GM19328 (cell line): ENCODE results near the gene LRRC27.
A peak's percentile ranks its signal among the peaks of the same experiment; 100 is the strongest.
"Not testable (repeated sequence)": the region's sequence is repeated elsewhere in the genome, so short reads cannot be mapped to it uniquely, and the experiment has no call there.

Source experiments
- ATAC-seq: cut with Tn5 transposase; IDR thresholded peaks from one replicate; pipeline ENCODE4 v1.9.1; 2021; ENCODE audit warnings: mild to moderate bottlenecking, moderate library complexity; ENCODE audit not compliant: unreplicated experiment

The LRRC27 gene

DNA sequence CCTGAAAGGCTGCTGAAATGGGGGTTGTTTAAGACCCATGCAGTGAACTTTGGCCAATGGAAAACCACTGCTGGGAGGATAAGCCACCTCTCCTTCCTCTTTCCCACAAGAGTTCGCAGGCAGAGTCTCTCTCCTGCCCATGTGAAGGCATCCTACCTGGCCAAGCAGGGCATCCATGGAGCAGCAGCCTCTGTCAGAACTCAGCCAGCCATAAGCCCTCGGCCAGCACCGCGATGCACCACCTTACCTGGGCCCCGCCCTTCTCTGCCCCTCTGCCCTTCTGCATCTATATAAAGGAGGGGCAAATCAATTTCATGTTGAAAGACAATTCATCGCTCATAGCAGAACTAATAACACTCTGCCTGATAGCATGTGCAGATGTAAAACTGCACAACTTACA is 18.1 kb upstream of the LRRC27 start:
- no peak for ATAC-seq

DNA sequence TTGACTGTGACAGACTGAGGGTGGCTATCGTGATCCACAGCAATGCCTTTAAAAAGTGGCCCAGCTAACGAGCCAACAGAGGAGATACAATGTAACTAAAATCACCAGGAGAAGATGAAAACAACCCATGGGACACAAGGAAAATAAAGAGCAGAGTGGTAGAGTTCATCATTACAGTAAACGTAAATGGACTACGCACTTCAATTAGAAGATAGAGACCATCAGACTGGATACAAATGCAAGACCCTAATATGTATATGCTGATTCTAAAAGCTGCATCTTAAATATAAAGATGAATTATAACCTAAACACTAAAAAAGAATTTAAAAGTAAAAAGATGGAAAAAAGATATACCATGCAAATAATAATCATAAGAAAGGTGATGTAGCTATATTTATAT is 17.7 kb upstream of the LRRC27 start:
- ATAC-seq, result no peak

DNA sequence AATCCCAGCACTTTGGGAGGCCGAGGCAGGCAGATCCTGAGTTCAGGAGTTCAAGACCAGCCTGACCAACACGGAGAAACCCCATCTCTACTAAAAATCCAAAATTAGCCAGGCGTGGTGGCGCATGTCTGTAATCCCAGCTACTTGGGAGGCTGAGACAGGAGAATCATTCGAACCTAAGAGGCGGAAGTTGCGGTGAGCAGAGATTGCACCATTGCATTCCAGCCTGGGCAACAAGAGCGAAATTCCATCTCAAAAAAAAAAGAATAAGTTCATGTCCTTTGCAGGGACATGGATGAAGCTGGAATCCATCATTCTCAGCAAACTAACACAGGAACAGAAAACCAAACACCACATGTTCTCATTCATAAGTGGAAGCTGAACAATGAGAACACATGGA is 17.1 kb upstream of the LRRC27 start:
- ATAC-seq, result not testable (repeated sequence)

DNA sequence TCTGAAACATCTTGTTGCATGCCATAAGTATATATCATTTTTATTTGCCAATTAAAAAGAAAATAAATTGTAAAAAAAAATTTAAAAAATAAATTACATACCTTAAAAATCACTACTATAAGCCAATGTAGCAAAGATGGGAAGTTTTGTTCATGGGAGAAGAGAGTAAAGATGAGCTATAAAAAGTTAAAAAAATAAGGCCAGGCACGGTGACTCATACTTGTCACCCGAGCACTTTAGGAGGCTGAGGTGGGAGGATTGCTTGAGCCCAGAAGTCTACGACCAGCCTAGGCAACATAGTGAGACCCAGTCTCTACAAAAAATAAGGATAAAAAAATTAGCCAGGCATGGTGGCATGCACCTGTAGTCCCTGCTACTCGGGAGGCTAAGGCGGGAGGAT is 15.9 kb upstream of the LRRC27 start:
- ATAC-seq, result no peak

DNA sequence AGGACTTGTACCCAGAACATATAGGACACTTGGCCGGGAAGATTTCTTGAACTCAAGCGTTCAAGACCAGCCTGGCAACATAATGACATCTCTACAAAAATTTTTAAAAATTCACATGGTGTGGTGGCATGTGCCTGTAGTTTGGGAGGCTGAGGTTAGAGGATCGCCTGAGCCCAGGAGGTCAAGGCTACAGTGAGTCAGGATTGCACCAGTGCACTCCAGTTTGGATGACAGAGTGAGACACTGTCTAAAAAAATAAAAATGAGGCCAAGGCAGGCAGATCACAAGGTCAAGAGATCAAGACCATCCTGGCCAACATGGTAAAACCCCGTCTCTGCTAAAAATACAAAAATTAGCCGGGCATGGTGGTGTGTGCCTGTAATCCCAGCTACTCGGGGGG is 14.5 kb upstream of the LRRC27 start:
- not testable (repeated sequence) for ATAC-seq

DNA sequence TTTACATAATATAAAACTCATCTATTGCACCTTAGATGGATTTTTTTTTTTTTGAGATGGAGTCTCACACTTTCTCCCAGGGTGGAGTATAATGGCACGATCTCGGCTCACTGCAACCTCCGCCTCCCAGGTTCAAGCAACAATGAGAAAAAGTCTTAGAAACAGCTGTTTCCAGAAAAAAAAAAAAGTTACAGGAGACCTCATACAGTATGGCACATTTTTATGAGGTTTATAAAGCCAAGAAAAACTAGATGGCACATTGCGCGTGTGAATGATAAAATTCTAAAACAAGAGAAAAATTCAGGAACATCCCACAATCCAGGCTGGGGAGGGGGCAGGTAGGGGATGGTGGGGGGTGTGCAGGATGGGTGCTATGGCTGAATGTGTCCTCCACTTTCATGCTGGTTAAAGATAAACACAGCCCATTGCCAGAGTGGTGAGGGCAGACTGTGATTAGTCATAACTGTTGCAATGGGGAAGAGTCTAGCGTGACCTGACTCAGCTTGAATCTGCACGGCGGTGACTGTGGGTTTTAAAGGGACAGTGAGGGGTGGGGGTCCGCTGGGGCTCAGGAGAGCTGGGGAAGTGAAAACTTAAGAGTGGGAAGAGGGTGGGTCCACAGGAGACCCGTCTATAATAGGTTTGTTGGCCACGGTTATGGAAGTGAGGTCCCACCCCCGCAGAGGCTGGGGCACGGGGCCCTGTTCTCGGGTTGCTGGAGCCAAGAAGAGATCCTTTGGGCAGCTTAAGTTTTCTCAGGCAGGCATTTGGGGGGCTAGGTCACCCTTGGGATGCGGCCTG is 11.9 kb upstream of the LRRC27 start:
- peak; percentile 95 for ATAC-seq

DNA sequence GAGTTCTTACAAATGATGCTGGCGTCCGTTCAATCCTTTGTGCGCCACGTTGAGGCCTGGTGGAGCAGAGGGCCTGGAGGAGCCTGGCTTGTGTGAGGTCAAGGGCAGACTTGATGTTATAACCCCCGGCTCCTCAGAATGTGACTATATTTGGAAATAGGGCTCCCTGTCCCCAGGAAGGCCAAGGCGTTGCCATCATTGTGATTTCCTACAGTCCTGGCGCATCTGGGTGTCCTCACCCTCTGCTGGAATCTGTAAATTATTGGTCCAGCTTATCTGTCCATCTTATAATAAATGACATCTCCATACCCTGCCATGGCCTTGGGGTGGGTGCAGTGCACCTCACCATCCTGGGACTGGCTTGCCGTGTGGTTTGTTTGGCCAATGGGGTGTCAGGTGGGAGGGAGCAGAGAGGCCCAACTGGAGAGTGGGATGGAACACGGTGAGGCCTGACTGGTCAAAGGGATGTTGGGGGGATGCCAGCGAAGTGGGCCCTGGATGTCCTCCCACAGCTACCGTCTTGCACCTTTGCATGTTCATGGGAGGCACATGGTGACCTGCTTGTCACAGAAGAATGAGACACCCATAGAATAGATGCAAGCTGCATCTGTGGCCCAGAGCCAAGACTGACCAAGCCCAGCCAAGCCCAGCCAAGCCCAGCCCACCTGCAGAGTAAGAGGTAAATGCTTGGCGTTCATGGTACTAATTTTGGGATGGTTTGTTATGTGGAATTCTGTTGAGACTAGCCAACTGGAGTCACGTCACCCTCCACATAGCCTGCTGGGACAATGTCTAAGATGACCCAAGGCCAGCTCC is 11.1 kb upstream of the LRRC27 start:
- no peak for ATAC-seq

DNA sequence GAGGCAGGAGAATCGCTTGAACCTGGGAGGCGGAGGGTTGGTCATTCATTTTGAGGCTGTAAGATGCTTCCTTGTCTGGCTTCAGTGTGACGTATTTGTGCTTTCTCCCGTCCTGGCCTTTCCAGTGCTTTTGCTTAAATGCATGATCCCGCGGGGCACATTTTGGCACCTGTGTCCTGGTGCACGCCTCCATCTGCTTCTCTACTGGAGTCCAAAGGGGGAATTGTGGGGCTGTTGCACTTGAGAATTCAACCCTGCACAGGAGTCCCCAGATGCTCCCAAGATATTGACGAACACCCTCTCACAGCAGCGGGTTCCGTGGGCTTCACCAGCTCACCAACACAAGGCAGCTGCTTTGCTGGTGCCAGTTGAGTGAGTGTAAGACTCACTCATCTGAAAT is 10.3 kb upstream of the LRRC27 start:
- ATAC-seq, result no peak

DNA sequence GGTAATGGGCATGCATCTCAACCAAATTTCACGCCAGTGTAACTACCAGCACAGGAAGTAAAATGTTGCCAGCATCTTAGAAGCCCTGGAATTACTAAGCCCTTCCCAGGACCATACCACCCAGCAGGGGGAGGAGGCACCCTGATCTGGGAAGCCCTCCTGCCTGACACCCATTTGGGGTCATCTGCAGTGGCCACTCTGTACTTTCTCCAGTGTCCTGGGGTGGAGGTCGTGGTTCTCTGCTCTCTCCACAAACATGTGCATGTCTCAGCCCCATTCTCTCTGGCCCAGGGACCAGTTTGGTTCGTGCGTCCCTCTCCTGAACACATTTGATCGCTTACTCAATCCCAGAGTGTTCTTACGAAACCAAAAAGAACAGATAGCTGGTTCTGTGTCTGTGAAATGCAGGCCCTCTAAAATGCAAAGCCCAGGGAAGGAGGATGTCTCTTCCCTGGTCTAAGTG is 9.4 kb upstream of the LRRC27 start:
- no peak for ATAC-seq

DNA sequence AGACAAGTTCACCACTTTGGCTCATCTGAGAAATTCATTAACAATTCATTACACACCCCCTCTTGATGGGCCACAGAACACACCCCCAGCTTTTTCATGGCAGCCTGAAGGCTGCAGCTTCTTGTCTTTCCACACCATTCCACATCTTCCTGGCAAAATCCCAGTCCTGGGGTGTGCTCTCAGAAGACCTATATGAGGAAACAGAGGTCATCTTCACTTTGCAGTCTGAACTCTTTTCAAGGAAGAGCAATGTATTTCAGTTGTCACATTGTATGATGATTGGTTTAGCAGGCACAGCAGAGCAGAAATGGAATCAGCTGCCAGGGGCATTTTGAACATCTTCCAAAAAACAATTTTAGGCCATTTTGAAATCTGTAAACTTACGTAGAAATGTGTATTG is 7.8 kb upstream of the LRRC27 start:
- no peak for ATAC-seq

DNA sequence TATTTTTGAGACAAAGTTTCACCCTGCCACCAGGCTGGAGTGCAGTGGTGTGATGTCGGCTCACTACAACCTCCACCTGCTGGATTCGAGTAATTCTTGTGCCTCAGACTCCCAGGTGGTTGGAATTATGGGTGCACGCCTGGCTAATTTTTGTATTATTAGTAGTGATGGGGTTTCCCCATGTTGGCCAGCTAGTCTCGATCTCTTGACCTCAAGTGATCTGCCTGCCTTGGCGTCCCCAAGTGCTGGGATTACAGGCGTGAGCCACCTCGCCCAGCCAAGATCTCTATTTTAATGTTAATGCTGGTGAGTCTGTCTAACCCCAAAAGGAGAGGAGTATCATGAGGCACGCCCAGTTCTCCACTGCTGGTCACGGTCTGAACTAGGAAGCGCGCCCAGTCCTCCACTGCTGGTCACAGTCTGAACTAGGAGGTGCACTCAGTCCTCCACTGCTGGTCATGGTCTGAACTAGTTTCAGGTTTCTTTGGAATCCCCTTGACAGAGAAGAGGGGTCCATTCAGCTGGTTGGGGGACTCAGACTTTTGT is 5.6 kb upstream of the LRRC27 start:
- ATAC-seq, result no peak

DNA sequence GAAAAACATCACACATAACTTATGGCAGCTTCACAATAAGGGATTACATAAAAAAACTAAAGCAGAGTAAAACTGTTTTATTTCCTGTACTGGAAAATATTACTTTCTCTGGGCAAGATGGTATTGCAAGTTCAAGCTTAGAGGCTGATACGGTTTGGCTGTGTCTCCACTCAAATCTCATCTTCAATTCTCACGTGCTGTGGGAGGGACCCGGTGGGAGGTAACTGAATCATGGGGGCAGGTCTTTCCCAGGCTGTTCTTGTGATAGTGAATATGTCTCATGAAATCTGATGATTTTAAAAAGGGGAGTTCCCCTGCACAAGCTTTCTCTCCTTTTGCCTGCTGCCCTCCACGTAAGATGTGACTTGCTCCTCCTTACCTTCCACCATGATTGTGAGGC is 5.1 kb upstream of the LRRC27 start:
- no peak for ATAC-seq

DNA sequence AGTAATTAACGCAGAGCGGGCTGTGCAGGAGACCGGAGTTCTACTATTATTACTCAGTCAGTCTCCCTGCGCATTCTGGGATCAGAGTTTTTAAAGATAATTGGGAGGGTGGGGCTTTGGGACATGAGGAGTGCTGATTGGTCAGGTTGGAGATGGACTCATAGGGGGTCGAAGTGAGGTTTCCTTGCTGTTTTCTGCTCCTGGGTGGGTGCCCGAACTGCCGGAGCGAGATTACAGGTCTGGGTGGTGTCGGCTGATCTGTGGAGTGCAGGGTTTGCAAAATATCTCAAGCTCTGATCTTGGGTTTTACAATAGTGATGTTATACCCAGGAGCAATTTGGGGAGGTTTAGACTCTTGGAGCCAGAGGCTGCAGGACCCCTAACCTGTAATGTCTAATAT is 3.9 kb upstream of the LRRC27 start:
- ATAC-seq, result no peak

DNA sequence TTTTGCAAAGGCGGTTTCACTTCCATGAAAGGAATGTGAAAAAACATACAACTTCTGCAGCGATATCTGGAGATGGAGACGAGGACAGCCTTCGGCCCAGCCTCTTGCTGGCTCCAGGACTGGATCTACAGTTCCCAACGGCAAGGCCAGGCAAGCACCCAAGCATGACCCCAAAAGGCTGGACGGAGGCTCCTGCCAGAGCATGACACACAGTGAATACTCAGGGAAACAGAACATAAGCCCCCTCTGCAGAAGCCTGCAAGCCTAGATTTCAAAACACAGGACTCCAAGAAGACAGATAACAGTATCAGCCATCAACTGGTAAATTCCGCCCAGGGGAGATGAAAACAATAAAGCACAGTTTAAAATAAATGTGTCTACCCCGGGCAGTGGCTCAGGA is 3.3 kb upstream of the LRRC27 start:
- ATAC-seq, result no peak

DNA sequence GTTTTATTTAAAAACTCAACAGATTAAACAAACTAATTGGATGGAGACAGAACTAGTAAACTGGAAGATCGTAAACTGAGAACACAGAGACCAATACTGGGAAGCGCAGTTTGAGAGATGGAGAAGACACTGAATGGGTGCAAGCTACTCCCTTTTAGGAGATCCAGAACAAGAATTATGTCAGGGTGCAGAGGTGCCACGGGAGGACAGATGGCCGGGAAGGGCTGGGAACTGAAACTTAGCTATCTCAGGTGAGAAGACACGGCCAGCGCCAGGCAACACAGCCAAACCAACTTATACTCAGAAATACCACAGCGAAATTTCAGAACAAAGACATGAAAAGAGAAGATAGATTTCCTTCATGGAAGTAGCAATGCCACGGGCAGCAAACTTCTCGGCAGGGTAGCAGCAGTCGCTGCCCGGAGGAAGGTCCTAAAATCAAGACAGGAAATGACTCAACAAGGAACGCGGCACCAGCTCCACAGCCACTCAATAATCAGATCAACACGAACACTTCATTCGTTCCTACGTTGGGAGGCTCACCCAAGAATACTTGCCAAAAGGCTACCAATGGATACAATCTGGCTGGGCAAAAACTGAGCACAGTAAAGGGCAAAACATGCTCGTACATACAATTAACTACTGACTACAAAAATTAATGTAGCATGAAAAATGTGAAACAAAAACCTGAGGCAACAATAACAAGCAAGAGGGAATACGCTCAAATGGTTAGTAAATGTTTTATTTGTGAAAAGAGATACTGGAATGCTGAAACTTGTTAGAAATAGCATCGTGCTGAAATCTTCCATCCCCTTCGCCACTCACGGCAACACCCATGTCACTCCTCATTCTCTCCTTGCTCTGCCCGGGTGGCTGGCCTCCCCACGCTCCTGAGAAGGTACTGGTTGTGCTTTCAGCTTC is 2.2 kb upstream of the LRRC27 start:
- no peak for ATAC-seq

DNA sequence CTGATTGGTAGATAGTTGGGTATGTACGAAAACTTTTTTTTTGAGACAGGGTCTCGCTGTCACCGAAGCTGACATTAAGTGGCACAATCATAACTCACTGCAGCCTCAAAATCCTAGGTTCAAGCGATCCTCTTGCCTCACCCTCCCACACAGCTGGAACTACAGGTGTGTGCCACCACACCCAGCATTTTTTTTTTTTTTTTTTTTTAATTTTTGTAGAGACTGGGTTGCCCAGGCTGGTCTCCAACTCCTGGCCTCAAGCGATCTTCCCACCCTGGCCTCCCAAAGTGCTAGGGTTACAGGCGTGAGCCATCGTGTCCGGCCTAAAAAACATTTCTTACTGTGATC is 1.5 kb upstream of the LRRC27 start:
- ATAC-seq, result no peak

DNA sequence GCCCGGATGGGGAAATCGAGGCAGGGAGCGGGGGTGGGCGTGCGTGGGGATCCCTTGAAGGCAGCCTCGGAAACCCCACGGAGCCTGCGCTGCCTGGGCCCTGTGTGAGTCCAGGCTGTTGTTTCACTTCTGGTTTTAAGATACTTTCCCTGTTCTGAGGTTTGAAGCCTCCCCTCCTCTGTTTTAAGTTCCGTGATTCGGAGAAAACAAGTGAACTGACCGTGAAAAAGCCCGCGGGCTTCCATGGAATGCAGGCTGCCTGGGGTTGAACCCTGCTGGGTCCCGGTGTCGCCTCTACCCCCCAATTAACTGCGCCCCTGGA is 401 bp downstream of the LRRC27 start:
- peak; percentile 41 for ATAC-seq

DNA sequence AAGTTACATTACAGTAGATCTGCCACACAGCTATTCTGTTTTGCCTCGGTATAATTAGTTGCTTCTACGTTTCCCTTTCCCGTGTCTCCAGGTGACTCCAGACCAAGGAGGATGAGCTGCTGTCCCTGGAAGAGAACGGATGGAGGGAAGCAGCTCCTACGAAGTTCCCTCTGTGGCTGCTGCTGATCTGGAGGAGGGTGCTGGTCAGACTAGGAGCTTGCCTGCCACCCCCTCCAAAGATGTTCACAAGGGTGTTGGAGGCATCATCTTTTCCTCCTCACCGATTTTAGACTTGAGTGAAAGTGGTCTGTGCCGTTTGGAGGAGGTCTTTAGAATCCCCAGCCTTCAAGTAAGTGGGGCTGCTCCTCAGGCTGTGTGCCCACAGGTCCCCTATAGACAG is 1.4 kb downstream of the LRRC27 start:
- ATAC-seq, result no peak

DNA sequence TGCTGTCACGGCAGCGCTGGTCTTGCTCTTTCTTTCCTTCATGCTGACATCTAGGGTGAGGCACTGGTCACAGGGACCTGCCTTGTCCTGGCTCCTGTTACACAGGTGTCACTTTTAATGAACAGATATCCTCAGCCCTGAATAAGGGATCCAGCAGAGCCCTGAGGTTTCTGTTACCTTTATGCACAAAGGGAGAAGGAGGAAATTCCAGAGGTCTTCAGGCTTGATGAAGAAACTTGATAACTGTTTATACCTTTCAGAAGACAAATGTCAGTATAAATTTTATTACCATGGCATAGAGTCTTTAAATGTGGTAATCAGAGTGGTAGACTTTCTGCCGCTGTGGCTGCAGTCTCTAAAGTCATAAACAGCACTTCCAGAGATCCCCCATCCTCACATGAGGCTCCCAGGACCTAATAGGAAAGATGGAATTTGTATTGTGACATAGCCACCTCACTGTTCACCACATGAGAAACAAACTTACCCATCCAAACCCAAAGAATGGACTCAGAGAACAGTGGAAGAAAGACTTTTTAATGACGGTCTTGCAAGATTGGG is 2.7 kb downstream of the LRRC27 start:
- ATAC-seq, result no peak

DNA sequence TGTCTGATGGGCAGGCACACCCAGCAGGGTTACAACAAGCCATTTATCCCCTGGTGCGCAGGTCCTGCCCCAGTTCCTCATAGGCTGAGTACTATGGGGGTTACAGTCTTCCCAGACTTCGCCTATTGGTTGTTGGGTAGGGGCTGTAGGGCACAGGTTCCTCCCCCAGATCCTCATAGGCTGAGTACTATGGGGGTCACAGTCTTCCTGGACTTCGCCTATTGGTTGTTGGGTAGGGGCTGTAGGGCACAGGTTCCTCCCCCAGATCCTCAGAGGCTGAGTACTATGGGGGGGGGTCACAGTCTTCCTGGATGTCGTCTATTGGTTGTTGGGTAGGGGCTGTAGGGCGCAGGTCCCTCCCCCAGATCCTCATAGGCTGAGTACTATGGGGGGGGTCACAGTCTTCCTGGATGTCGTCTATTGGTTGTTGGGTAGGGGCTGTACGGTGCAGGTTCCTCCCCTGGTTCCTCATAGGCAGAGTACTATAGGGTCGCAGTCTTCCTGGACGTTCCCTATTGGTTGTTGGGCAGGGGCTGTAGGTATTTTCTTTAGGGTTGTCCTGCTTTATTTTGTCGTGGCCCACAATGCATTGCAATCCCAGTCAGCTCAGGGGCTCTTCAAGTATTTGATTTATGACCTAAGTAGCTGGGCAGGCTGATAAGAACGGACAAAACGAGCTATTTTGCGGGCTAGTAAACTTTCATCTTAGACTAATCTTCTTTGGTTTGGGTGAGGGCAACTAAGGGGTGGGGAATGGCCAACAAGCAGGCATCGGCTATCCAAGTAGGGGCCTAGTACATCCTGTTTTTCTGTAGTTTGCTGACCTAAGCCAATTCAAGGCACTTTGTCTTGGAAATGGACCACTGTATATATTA is 3.4 kb downstream of the LRRC27 start:
- ATAC-seq, result no peak
